GM12865 (cell line): ENCODE results near the gene HYCC1.

ENCODE experiments used
- DNase-seq: peaks from one replicate; pipeline ENCODE4 v3.0.0; 2010; ENCODE audit warnings: low read depth
- H3K4me3 ChIP-seq: 2 replicates; pipeline ENCODE4 v1.5.1; 2011; ENCODE audit warnings: mild to moderate bottlenecking, low read depth, low read length, control low read depth
- TF ChIP-seq, protein P1 (sequence below): IDR thresholded peaks from 2 replicates; pipeline ENCODE4 v1.5.1; 2011; ENCODE audit warnings: low read length, control low read depth, low read depth, inconsistent platforms; ENCODE audit not compliant: insufficient read depth; ENCODE audit errors: missing control alignments

HYCC1 gene

DNA sequence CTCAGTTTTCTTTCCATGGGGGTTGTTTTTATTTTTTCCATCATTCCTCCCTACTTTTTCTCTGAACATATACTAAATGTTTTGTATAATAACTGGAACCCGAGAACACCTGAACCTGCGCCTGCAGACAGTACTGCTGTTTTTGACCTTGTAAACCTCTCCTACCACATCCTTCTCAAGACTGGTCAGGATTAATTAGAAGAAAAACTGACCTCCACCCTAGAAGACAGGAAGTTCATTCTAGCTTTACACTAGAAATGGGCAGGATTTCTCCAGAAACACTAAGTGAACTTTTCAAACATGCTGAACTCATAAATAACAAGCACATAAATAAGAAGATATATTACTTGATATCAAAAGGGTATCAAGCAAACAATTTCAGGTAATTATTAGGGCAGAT is 751 bp upstream of the HYCC1 start:
- TF ChIP-seq, protein P1, sequence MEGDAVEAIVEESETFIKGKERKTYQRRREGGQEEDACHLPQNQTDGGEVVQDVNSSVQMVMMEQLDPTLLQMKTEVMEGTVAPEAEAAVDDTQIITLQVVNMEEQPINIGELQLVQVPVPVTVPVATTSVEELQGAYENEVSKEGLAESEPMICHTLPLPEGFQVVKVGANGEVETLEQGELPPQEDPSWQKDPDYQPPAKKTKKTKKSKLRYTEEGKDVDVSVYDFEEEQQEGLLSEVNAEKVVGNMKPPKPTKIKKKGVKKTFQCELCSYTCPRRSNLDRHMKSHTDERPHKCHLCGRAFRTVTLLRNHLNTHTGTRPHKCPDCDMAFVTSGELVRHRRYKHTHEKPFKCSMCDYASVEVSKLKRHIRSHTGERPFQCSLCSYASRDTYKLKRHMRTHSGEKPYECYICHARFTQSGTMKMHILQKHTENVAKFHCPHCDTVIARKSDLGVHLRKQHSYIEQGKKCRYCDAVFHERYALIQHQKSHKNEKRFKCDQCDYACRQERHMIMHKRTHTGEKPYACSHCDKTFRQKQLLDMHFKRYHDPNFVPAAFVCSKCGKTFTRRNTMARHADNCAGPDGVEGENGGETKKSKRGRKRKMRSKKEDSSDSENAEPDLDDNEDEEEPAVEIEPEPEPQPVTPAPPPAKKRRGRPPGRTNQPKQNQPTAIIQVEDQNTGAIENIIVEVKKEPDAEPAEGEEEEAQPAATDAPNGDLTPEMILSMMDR: no peak
- H3K4me3 ChIP-seq: peak overlapping the region; percentile 35
- DNase-seq: no peak

DNA sequence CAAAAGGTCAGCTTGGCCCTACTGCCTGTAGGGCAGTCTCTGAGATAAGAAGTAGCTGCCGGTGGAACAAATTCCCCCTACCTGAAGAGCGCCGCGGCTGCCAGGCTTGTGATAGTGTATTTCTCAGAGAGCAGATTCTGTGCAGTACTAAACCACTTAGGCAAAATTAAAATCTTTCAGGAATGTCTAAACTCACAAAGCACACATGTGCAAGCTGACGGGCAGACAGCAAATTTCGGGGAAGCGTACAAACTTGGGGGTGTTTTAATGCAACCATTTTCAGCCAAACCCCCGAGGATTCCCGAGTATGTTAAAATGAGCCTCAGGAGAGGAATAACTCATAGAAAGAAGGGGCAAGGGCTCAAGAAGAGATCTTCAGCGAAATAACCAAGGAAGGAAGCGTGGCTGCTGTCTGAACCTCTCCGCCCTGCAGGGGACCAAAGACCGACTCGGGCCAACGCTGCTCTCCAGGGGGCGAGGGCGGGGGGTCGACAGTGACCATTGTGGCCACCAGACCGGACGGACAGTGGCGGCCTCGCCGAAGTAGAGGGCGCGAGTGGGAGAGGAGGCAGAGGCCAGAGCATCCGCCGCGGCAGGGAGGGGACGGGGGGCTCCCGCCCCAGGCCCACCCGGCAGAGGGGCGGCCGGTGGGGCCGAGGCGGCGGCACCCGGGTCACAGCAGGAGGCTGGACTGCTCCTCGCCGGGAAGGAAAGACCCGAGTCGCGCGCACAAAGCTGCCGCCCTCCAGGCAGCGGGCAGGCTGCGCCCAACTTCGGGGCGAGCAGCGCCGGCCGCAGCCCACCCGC is 819 bp downstream of the HYCC1 start:
- TF ChIP-seq, protein P1: no peak
- peak overlapping the region; percentile 66 for H3K4me3 ChIP-seq
- DNase-seq: peak; percentile 57

DNA sequence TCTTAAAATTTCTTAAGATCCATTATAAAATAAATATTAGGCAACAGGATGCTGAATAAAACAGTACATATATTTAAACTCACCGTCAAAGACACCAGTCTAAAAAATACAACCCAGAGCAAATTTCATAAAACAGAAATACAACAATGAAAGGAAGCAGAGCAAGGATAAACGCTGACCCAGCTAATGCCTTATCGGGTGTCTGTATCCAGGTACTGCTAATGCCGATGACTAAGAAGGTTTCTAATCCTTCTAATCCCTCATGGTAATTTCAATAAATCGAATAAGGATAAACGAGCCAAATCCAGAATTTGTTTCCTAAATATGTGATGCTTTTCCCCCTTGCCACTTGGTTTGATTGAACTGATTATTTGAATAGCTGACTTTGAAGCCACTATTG is 1.7 kb downstream of the HYCC1 start:
- no peak for DNase-seq
- H3K4me3 ChIP-seq: peak overlapping the region; percentile 66
- TF ChIP-seq, protein P1: no peak

DNA sequence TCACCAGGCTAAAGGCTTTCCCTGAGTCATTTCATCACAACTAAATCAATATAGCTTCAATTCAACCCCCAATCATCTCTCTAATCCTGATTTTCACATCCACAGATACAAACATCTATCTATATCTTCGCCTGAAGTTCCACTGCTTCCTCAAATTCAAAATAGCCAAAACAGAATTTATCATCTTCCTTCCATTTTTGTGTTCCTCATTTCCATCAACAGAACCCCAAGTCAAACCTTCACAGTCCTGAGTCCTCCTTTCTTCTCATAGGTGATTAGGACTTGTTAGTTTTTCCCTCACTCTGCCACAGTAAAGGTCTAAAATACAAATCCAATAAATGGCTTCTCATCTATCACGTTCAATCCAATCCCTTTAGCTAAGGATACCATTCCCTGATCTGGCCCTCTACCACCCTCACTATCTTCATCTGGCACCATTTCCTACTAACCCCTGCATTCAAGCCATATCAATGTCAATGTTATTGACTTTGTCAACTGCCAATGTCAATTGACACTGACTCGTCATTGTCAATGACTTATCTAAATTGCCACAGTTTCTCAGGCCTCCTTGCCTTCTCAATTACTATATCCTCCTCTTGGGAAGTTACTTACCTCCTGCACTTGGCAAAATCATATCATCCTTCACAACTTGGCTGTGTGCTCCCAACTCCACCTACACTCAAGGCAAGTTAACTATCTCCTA is 2.6 kb downstream of the HYCC1 start:
- TF ChIP-seq, protein P1: no peak
- DNase-seq: no peak
- H3K4me3 ChIP-seq: peak overlapping the region; percentile 66

DNA sequence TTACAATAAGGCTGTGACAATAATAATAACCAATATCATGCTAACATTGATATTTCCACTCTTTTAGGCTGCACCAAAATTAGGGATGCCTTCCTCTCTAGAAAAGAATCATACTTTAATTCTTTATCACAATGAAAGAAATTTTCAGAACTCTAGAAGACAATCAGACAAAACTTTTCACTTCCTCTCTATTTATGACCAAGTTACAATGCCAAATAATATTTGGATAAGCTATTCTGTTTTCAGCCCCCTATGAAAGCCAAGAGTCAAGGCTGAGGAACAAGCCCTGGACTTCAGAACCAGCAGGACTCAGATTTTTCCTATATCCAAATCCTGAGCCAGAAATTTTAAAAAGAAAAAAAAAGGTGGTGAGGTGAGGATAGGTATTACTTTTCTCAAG is 4.6 kb downstream of the HYCC1 start:
- TF ChIP-seq, protein P1: no peak
- DNase-seq: no peak
- no peak overlapping the region; the same call in 1 of the 2 replicates for H3K4me3 ChIP-seq

DNA sequence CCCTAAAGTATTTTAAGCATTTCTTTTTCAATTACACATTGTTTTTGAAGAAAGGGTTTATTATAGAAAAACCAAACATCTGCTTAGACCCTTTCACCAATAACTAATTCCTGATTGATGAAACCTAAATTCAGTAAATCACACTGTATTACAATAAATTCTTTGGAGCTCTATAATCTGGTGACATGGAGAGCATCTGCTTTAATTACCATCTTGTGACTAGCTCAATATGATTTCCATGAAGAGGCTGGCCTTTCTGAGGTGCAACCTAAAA is 9.7 kb downstream of the HYCC1 start:
- H3K4me3 ChIP-seq: no peak overlapping the region
- DNase-seq: no peak
- TF ChIP-seq, protein P1: no peak
